Neural crest cell (in vitro differentiated cells): ENCODE measurements around the gene PRSS1. TPM values are rescaled to one million over a fixed set of nuclear protein-coding genes. Genes with fewer than 3 reads are reported as not detected.
"Not testable (repeated sequence)": the region's sequence is repeated elsewhere in the genome, so short reads cannot be mapped to it uniquely, and the experiment has no call there.

Experiments
- DNase-seq: peaks from one replicate; pipeline ENCODE4 v3.0.0; 2021; ENCODE audit warnings: low read depth, mixed read lengths, low spot score
- H3K27ac Mint-ChIP-seq: one replicate; pipeline ENCODE4 v1.8.0; 2021; ENCODE audit warnings: mild to moderate bottlenecking, mixed read lengths; ENCODE audit not compliant: unreplicated experiment
- H3K27me3 Mint-ChIP-seq: 2 replicates; pipeline ENCODE4 v1.8.0; 2021; ENCODE audit warnings: low read depth, mild to moderate bottlenecking, mixed read lengths
- H3K36me3 Mint-ChIP-seq: 2 replicates; pipeline ENCODE4 v1.8.0; 2021; ENCODE audit warnings: low read depth, mild to moderate bottlenecking, mixed read lengths
- H3K4me1 Mint-ChIP-seq: 2 replicates; pipeline ENCODE4 v1.8.0; 2021; ENCODE audit warnings: mixed read lengths
- H3K4me3 Mint-ChIP-seq: one replicate; pipeline ENCODE4 v1.8.0; 2021; ENCODE audit warnings: mild to moderate bottlenecking, mixed read lengths
- H3K9me3 Mint-ChIP-seq: 2 replicates; pipeline ENCODE4 v1.8.0; 2021; ENCODE audit warnings: mixed read lengths
- total RNA-seq: library from RNA; stranded (reverse); gene quantifications from 2 replicates; pipeline ENCODE4 v1.2.1, GENCODE V29; 2021
- TF ChIP-seq, protein P1 (sequence below): fragments of 200-600 bp; sonication (generic); conservative IDR thresholded peaks from 2 replicates; pipeline ENCODE4 v1.5.0; 2021; ENCODE audit warnings: antibody characterized with exemption, mild to moderate bottlenecking

PRSS1 gene
- total RNA-seq, 1 donor from 2014 or later, result not detected

DNA sequence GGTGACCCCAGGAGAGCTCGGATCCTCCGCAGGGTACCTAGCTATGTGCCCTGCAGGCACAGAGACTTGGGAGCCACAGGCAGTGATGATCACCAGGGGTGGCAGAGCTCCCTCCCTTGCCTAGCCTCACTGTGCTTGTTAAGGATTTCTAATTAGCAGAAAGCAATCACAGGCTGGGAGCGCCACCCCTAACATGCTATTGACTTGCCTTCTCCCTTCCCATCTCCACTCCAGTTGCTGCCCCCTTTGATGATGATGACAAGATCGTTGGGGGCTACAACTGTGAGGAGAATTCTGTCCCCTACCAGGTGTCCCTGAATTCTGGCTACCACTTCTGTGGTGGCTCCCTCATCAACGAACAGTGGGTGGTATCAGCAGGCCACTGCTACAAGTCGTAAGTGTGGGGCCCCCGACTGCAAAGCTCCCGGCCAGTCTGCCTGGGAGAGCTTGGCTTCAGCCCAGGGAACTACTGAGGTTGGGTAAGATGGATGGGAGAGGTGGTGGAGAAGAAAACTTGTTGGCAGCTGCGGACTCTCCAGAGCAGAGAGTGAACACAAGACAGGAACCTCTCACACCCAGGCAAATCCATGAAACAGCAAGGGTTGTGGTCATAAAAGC is 1.2 kb downstream of the PRSS1 start:
- TF ChIP-seq, protein P1, sequence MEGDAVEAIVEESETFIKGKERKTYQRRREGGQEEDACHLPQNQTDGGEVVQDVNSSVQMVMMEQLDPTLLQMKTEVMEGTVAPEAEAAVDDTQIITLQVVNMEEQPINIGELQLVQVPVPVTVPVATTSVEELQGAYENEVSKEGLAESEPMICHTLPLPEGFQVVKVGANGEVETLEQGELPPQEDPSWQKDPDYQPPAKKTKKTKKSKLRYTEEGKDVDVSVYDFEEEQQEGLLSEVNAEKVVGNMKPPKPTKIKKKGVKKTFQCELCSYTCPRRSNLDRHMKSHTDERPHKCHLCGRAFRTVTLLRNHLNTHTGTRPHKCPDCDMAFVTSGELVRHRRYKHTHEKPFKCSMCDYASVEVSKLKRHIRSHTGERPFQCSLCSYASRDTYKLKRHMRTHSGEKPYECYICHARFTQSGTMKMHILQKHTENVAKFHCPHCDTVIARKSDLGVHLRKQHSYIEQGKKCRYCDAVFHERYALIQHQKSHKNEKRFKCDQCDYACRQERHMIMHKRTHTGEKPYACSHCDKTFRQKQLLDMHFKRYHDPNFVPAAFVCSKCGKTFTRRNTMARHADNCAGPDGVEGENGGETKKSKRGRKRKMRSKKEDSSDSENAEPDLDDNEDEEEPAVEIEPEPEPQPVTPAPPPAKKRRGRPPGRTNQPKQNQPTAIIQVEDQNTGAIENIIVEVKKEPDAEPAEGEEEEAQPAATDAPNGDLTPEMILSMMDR, result no peak
- Mint-ChIP-seq H3K36me3 (no peaks in the 10 kb centered on the region), H3K27me3 (peaks cover 32% of the 10 kb centered on the region), H3K4me3 (no peak overlapping the region), H3K4me1 (no peaks in the 10 kb centered on the region), H3K27ac (no peak overlapping the region), H3K9me3 (peaks cover 3% of the 10 kb centered on the region)
- DNase-seq, result no peak

DNA sequence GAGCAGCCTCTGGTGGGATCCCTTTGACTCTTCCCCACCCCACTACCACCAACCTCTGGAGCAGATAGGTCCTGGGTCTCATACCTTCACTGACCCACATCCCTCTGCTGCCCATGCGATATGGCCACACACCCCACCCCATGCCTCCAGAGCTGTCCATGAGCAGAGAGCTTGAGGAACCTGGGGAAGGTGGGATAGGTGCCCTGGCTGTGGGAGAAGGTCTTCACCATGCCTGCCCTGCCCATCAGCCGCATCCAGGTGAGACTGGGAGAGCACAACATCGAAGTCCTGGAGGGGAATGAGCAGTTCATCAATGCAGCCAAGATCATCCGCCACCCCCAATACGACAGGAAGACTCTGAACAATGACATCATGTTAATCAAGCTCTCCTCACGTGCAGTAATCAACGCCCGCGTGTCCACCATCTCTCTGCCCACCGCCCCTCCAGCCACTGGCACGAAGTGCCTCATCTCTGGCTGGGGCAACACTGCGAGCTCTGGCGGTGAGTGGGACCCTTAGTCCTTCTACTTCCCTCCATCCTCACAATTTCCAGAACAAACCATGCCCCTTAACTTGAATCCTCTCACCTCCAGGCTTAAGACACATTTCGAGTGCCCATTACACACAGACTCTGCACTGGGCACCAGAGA is 2.4 kb downstream of the PRSS1 start:
- not testable (repeated sequence) for H3K9me3 Mint-ChIP-seq, H3K4me3 Mint-ChIP-seq, DNase-seq, H3K4me1 Mint-ChIP-seq, H3K36me3 Mint-ChIP-seq
- Mint-ChIP-seq H3K27ac (peak overlapping the region; percentile 8), H3K27me3 (peaks cover 22% of the 10 kb centered on the region)

DNA sequence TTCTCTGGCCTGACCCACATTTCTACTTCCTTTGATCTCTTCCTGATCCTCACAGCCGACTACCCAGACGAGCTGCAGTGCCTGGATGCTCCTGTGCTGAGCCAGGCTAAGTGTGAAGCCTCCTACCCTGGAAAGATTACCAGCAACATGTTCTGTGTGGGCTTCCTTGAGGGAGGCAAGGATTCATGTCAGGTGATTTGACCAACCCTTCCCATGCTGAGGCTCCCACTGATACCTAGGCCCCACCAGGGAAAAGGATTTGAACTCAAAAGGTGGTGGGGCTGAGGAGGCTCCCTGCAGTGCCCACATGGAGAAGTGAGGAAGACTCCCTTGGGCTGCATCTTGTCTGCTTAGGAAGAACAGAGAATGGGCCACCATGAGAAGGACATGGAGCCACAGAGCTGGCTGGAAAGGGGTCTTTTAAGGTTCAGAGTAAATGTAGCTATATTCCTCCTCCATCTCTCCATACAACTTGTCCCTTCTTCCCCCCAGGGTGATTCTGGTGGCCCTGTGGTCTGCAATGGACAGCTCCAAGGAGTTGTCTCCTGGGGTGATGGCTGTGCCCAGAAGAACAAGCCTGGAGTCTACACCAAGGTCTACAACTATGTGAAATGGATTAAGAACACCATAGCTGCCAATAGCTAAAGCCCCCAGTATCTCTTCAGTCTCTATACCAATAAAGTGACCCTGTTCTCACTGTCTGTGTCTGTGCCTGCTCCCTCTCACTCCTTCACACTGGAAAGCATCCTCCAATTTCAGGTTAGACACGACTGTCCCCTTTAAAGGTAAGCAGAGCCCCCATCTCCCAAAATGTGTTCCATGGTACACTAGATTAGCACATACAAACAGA is 3.3 kb downstream of the PRSS1 start:
- H3K4me1 Mint-ChIP-seq, result no peaks in the 10 kb centered on the region
- peaks cover 31% of the 10 kb centered on the region for H3K27me3 Mint-ChIP-seq
- peaks cover 3% of the 10 kb centered on the region for H3K9me3 Mint-ChIP-seq
- H3K36me3 Mint-ChIP-seq, result no peaks in the 10 kb centered on the region
- TF ChIP-seq, protein P1, result no peak
- DNase-seq, result no peak
- H3K4me3 Mint-ChIP-seq, result no peak overlapping the region
- no peak overlapping the region for H3K27ac Mint-ChIP-seq

DNA sequence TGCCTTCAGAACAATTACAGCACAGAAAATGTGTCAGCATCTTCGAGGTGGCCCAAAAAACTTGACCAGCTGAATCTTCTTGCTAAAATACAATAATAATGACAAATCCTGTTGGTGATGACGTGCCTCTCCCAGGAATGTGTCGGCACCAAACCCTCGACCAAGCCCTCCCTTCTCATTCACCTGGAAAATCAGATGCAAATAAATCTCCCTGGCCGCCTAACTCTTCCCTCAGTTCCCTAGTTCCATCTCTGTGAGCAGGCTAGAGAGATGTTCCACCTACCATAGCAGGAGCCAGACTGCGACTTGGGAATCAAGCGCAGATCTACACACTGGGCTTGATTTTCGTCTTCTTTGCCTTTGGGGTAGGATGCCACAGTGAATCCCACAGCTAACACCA is 4.1 kb downstream of the PRSS1 start:
- peaks cover 34% of the 10 kb centered on the region for H3K27me3 Mint-ChIP-seq
- no peak for DNase-seq

DNA sequence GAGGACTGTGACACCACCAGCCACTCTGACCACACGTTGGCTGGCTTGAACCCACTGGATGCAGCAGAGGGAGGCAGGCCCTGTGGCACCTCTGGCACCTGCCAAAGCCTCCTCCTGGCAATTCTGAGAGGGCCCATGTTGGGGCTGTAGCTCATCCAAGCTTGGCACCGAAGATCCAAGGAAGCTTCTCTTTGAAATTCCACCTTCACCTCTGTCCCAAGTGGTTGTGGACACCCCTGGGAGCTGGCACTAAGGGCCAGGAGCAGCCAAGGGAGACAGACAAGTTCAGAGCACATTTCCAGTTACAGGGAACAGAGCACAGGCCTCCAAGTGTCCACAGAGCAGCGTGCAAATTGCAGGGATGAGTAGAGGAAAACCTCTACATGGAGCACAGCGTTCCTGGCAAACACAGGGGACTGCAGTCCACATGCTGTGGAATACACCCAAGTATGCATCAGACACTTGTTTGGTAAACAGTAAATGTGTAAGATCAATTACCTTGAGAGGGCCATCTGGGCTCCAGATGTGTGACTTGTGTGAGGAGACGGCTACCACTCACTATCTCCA is 4.7 kb downstream of the PRSS1 start:
- not testable (repeated sequence) for H3K4me1 Mint-ChIP-seq, H3K9me3 Mint-ChIP-seq, H3K4me3 Mint-ChIP-seq, H3K27ac Mint-ChIP-seq, DNase-seq, H3K36me3 Mint-ChIP-seq
- H3K27me3 Mint-ChIP-seq, result peaks cover 35% of the 10 kb centered on the region

More for the DNA sequence above, 4.1 kb downstream of the PRSS1 start:
- Mint-ChIP-seq H3K4me1 (no peaks in the 10 kb centered on the region), H3K9me3 (peaks cover 3% of the 10 kb centered on the region), H3K36me3 (no peaks in the 10 kb centered on the region), H3K4me3 (no peak overlapping the region), H3K27ac (no peak overlapping the region)
- TF ChIP-seq, protein P1, result no peak

DNA sequence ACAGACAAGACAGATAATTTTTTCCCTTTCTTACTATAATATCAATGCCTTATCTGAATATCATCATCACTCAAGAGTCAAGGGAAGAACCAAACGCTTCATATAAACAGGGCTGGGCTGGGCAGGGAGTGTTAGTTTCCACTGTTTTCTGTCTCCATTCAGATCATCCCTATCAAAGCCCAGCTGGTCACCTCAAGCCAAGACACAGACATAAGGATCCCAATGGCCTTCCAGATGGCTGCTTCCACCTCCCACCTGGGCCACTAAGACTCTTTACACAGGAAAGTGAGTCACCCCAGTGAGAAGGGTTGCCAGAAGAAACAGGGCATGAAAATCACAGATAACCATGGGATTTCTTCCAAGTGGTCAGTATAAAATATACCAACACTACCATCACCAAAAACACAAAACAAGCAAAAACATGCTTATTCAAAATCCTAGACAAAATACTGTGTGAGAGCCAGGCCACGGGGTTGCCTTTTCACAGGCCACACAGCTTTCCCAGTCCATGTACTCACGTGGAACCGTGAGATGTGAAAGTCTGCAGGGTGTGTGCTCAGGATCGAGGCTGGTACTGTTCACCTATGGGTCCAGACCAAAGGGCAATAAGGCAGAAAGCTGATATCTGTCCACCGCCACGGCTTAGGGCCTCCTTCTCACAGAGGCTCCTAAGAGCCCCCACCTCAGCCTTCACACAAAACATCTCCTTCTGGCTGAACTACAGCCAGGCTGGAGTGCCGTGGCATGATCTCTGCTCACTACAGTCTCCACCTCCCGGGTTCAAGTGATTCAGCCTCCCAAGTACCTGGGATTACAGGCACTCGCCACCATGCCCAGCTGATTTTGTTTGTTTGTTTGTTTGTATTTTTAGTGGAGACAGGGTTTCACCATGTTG is 5.7 kb downstream of the PRSS1 start:
- DNase-seq, result no peak
- H3K27ac Mint-ChIP-seq, result no peak overlapping the region
- H3K36me3 Mint-ChIP-seq, result no peaks in the 10 kb centered on the region
- H3K4me1 Mint-ChIP-seq, result no peaks in the 10 kb centered on the region
- H3K9me3 Mint-ChIP-seq, result peaks cover 3% of the 10 kb centered on the region
- no peak overlapping the region for H3K4me3 Mint-ChIP-seq
- peaks cover 32% of the 10 kb centered on the region for H3K27me3 Mint-ChIP-seq
- TF ChIP-seq, protein P1, result no peak

DNA sequence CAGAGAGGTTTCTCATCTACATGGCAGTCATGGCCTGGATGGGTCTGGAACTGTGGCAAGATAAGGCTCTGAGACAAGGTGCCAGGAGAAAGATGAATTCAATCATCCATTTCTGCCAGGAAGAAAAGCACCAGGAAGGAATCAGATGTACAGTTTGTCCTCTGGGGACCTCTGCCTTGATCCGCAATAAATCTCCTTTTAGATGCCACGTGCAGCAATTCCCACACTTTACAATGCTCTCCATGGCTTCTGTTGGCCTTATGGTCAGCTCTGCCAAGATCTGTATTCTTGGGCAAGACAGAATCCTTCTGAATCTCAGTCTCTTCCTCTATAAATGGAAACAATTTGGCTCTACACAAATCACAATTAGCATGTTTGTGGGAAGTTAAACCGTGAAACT is 9.0 kb downstream of the PRSS1 start:
- DNase-seq, result not testable (repeated sequence)
- H3K27me3 Mint-ChIP-seq, result peaks cover 20% of the 10 kb centered on the region

More for the DNA sequence above, 9.0 kb downstream of the PRSS1 start:
- H3K4me1 Mint-ChIP-seq, H3K4me3 Mint-ChIP-seq, H3K36me3 Mint-ChIP-seq, H3K27ac Mint-ChIP-seq, H3K9me3 Mint-ChIP-seq: not testable (repeated sequence)
